HG03469 (cell line): ENCODE results near the gene GOLGA6L9.
"Not testable (repeated sequence)": the region's sequence is repeated elsewhere in the genome, so short reads cannot be mapped to it uniquely, and the experiment has no call there.

Source experiments
- ATAC-seq: cut with Tn5 transposase; IDR thresholded peaks from one replicate; pipeline ENCODE4 v1.9.1; 2021; ENCODE audit warnings: mild to moderate bottlenecking, moderate library complexity, moderate number of reproducible peaks; ENCODE audit not compliant: unreplicated experiment

Gene GOLGA6L9

GRCh38 chr15:82429693-82430092 is at the start of gene GOLGA6L9:
Gene GOLGA6L9, plus strand, starts transcription at chr15:82429816. Its CDS starts 264 bp downstream, at chr15:82430080.
- not testable (repeated sequence) for ATAC-seq

DNA sequence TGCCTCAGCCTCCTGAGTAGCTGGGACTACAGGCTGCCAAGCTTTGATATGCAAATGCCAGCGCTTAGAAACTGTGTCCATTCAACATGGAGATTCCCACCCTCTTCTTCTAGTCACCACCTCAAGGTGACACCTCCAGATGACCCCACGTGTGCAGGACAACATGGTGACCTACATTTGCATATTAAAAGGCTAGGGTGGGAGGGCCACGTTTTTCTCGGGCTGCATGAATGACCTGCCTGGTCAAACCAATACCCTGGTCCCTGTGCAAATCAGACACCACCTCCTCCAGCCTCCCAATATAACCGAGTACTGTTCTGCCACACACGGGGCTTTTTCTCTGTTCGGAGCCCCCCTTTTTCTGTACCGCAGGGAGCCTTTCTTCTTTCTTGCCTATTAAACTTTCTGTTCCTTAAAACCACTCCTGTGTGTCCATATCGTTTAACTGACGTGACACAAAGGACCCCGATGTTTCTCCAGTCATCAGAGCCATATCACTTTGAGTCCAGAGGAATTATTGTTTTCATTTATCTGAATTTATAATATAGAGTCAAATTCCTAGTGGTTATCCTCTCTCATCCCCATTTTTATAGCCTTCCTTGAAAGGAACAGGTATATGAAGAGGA is 48.2 kb upstream of the GOLGA6L9 start:
- ATAC-seq: not testable (repeated sequence)

DNA sequence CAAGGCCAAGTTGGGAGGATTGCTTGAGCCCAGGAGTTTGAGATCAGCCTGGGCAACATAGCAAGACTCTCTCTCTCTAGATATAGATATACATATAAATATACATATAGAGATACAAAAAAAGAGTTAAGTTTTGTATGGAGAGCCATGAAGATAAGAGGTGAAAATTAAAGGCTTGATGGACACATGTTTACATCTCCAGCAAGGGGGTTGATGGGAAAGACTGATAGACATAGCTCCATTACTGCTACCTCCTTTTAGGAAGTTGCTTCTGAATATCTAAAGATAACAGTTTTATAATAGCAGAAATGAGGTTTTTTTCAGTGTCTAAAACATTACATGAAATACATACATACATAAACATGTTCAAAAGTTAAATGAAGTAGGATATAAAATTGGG is 42.4 kb upstream of the GOLGA6L9 start:
- not testable (repeated sequence) for ATAC-seq

- not testable (repeated sequence) for ATAC-seq
These were observed 39.5 kb upstream of the GOLGA6L9 start for GRCh38 chr15:82390152-82390551.

DNA sequence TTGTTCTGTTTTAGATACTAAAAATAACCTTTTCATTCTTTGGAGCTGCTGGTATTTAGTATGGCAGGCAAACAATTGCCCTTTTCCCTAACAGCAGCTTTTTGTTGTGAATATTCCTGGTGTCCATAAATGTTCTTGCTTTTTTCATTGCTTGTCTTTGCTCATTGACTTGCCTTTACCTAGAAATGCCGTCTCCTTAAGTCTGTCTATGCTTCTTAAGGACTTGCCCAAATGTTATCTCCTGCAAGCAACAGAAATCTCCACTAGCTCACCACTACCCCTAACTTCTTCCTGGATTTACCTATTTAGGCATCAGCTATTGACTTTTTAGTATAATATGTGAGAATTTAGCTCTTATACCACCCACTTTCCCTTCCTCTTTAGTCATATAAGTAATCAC is 37.5 kb upstream of the GOLGA6L9 start:
- not testable (repeated sequence) for ATAC-seq

- ATAC-seq: no peak
These were observed 35.9 kb upstream of the GOLGA6L9 start for GRCh38 chr15:82393671-82394070.

GRCh38 chr15:82395788-82396187 is 33.8 kb upstream of the GOLGA6L9 start:
- not testable (repeated sequence) for ATAC-seq

DNA sequence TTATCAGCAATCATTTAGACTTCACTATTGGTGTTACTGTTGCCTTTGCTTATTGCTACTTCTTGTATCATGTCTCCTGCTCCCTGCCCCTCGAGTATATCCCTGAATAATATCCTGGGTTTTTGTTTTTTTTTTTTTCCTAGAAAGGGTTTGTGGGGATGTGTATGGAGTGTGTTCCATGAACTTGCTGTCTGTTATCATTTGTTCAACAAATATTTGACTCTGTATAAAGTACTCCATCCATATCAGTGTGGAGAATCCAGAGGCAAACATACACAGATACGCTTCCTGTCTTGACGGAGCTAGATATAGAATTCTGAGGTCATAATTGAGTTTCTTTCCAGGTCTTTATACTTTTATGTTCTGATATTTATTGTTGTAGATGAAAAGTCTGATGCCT is 31.8 kb upstream of the GOLGA6L9 start:
- no peak for ATAC-seq

DNA sequence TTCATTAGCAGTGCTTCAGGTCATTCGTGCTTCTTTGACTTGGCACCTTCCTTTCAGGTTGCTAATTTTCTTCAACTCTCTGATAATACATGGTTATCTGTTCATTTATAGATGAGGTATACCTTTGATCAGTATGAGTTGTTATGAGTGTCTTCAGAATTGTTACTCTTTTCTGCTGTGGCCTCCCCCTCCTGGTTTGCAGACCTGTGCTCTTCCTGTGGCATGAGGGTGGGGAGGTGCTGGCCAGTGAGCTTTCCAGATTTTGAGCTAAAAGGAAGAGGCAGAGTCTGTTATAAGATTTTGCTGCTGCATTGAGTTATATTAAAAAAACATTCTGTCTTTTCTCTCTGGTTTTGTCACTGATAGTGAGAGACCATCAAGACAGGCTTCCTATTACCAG is 30.8 kb upstream of the GOLGA6L9 start:
- no peak for ATAC-seq

- not testable (repeated sequence) for ATAC-seq
These were observed 30.1 kb upstream of the GOLGA6L9 start for GRCh38 chr15:82399366-82400103.

- ATAC-seq: not testable (repeated sequence)
These were observed 27.7 kb upstream of the GOLGA6L9 start for GRCh38 chr15:82401918-82402317.

DNA sequence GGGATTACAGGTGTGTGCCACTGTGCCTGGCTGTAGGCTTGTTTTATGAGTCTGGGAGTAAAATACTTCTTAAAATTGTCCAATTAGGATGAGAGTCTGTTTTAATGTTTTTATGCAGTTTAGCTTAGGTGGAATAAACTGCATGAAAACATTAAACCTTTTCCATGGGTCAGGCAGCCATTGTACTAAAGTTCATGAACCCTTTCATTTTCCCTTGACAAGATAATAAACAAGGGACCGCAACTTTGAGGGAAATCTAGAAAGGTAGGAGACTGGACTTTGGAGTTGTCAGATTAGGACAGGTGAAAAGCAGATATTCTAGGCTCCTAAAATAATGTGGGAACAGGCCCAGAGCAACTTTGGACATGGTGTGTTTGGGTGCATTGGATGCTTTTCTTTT is 27.3 kb upstream of the GOLGA6L9 start:
- not testable (repeated sequence) for ATAC-seq

DNA sequence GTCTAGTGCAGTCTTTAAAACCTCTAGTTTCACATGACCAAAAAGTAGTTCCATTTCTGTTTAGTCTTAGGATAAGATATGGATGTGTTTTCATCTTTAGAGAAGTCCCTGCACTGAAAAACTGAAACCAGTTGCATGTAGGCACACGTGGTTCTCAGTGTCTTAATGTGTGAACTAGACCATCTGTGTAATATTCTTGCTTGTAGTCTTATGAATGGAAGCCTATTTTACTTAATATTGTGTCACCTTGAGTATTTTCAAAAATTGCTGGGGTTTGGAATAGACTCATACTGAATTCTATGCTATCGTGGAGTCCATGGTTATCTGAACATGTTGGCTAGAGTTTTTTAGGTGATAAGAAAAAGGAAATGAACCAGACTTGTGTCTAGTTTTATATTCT is 23.4 kb upstream of the GOLGA6L9 start:
- not testable (repeated sequence) for ATAC-seq

- not testable (repeated sequence) for ATAC-seq
These were observed 19.3 kb upstream of the GOLGA6L9 start for GRCh38 chr15:82410306-82410705.

DNA sequence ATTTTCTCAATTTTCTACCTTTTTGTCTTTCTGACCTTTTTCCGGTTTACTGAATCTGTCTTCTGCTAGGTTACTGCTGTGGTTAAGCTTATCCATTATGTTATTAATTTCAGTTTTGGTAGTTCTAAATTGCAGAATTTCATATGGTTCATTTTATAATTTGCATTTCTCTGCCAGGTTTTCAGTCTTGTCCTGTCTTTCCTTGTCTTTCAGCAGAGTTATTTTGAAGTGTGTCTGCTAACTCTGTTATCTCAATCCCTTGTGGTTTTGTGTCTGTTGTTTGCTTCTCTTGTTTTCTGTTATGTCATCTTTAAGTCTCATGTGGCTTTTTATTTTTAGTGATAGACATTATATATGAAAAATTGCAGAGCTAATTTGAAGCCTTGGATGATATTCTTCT is 18.0 kb upstream of the GOLGA6L9 start:
- not testable (repeated sequence) for ATAC-seq

DNA sequence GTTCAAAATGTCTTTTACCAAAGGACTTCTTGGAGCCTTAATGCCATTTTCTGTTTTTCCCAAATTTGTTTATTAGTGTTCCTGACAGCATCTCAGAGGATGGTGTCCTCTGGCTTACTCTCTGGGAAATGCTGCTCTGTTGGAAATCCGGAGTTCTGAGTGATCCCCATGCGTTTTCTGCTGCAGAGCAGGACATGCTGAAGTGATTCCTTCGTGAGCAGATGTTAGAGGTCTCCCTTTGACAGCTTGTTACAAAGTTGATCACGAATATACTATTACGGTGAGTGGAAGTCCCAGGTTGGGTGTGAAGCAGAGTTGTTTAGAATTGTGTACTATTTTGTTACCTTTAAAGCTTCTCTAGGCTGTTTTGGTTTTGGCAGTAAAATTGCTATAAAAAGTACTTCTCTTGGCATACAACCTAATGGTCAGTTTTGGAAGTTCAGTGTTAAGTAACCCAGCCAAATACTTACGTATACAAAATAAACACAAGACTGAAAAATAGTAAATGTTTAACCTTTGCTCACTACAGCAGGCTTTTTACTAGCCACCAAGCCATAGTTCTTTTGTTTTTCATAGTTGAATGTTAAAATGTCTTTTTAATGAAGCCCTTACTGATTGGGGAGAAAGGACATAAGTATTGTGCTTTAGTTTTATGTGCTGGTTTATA is 15.0 kb upstream of the GOLGA6L9 start:
- not testable (repeated sequence) for ATAC-seq

- not testable (repeated sequence) for ATAC-seq
These were observed 9.1 kb upstream of the GOLGA6L9 start for GRCh38 chr15:82420516-82420915.

DNA sequence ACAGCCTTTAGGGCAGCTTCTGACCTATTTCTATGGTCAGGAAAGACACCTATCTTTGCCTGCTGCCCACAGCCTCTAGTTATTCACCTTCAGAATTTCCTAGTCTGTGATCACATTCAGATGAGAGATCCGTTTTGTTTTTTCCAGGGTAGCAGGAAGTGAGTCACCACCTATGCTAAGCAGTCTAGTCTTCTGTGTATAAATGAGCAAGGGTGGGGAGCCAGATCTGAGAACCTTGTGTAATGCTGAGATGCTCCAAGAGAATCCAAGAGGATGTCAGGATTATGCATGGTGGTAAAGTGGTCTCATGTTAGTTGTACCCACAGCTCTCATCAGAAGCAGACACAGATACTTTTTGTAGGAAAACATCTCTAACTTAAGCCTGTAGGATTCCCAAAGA is 8.7 kb upstream of the GOLGA6L9 start:
- ATAC-seq: not testable (repeated sequence)

DNA sequence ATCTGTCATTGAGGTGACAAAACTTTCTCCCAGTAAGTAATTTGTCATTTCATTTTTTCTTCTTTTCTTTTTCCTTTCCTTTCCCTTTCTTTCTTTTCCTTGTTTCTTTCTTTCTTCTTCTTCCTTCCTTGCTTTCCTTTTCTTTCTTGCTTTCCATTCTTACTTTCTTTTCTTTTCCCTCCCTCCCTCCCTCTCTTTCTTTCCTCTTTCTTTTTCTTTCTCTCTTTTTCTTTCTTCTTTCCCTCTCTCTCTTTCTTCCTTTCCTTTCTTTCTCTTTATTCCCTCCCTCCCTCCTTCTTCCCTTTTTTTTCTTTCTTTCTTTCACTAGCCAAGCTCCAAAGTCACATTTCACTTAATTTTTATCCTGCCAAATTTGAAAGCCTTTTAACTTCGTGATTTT is 2.5 kb upstream of the GOLGA6L9 start:
- not testable (repeated sequence) for ATAC-seq

- ATAC-seq: not testable (repeated sequence)
These were observed 15.8 kb downstream of the GOLGA6L9 start for GRCh38 chr15:82445420-82445819.

- not testable (repeated sequence) for ATAC-seq
These were observed 27.7 kb downstream of the GOLGA6L9 start for GRCh38 chr15:82457336-82457735.

DNA sequence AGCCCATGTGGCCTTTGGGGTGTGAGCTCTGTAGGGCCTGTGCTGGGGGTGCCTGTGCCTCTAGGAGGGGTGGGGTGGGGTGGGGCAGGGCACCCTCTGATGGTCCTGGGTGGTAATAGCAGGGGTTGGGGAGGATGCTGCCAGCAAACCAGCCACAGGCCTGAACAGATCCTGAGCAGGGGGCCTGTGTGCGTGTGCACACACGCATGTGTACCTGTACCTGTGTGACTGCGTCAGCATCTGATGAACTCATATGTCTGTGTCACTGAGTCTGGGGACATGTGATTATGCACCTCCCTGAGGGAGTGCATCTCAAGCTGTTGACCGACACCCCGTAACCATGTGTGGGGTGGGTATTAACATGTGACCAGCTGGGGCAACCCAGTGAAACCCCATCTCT is 36.0 kb downstream of the GOLGA6L9 start:
- not testable (repeated sequence) for ATAC-seq
